AG09319 (cell line): Measurements from ENCODE around the gene USH1G.

Experiments used
- DNase-seq: peaks from one replicate; pipeline ENCODE4 v3.0.0-alpha.2; 2010; ENCODE audit warnings: low read depth; ENCODE audit errors: extremely low read depth
- CTCF ChIP-seq: IDR thresholded peaks from 2 replicates; pipeline ENCODE4 v1.5.1; 2011; ENCODE audit warnings: low read depth, mild to moderate bottlenecking, inconsistent platforms, low read length, moderate library complexity

USH1G gene

GRCh38 chr17:74898376-74898946, 24.6 kb downstream of the USH1G start:
- no peak for TF ChIP-seq CTCF
- no peak for DNase-seq

GRCh38 chr17:74893936-74894671, 29.0 kb downstream of the USH1G start:
- DNase-seq = no peak
- no peak for TF ChIP-seq CTCF

- TF ChIP-seq CTCF = no peak
- no peak for DNase-seq
These were observed 29.8 kb downstream of the USH1G start, which contains the start of gene FADS6 for GRCh38 chr17:74892974-74893911. Gene FADS6 (minus strand): TSS chr17:74893633. CDS start chr17:74893595, 38 bp downstream.

GRCh38 chr17:74892013-74892841, 30.8 kb downstream of the USH1G start:
- no peak for TF ChIP-seq CTCF
- no peak for DNase-seq

GRCh38 chr17:74890554-74890953, 32.5 kb downstream of the USH1G start:
- DNase-seq = no peak
- TF ChIP-seq CTCF = no peak

- no peak for DNase-seq
- TF ChIP-seq CTCF = no peak
These were observed 34.6 kb downstream of the USH1G start for GRCh38 chr17:74888469-74888868.
